NT2/D1 (cell line): ENCODE data around the gene B4GALNT4.
"Not testable (repeated sequence)": the region's sequence is repeated elsewhere in the genome, so short reads cannot be mapped to it uniquely, and the experiment has no call there.

Experiments used
- DNase-seq: peaks from one replicate; pipeline ENCODE4 v3.0.0-alpha.2; 2011; ENCODE audit warnings: low read depth, low spot score
- H3K27me3 ChIP-seq: 2 replicates; pipeline ENCODE4 v1.6.0; 2011; ENCODE audit warnings: mild to moderate bottlenecking; ENCODE audit not compliant: insufficient read length, insufficient read depth
- H3K36me3 ChIP-seq: 2 replicates; pipeline ENCODE4 v1.6.1; 2011; ENCODE audit warnings: mild to moderate bottlenecking, low read length, mixed read lengths; ENCODE audit not compliant: insufficient read depth, insufficient read length
- H3K4me1 ChIP-seq: 2 replicates; pipeline ENCODE4 v1.5.1; 2011; ENCODE audit not compliant: insufficient read depth, insufficient read length
- H3K4me3 ChIP-seq: 2 replicates; pipeline ENCODE4 v1.5.1; 2011; ENCODE audit warnings: low read depth; ENCODE audit not compliant: insufficient read length
- H3K9ac ChIP-seq: 2 replicates; pipeline ENCODE4 v1.6.0; 2011; ENCODE audit warnings: low read depth; ENCODE audit not compliant: insufficient read length
- H3K9me3 ChIP-seq: 2 replicates; pipeline ENCODE4 v1.5.1; 2011; ENCODE audit warnings: mild to moderate bottlenecking, low read length; ENCODE audit not compliant: insufficient read depth
- SUZ12 ChIP-seq: IDR thresholded peaks from 2 replicates; pipeline ENCODE4 v1.6.1; 2011; ENCODE audit not compliant: insufficient read length, insufficient read depth; ENCODE audit errors: extremely low read depth
- YY1 ChIP-seq: IDR thresholded peaks from 2 replicates; pipeline ENCODE4 v1.6.1; 2011; ENCODE audit not compliant: insufficient read length, insufficient read depth
- ZNF274 ChIP-seq: IDR thresholded peaks from 2 replicates; pipeline ENCODE4 v1.6.1; 2011; ENCODE audit warnings: mild to moderate bottlenecking, low read depth, low read length

Gene B4GALNT4

GRCh38 chr11:395866-396265 lies 26.6 kb downstream of the B4GALNT4 start:
- DNase-seq, result no peak
- Histone ChIP-seq H3K4me3 (no peak overlapping the region), H3K9ac (no peak overlapping the region), H3K27me3 (no peaks in the 10 kb centered on the region), H3K4me1 (peaks cover 22% of the 10 kb centered on the region), H3K9me3 (peaks cover 8% of the 10 kb centered on the region; the same call in 1 of the 2 replicates), H3K36me3 (no peaks in the 10 kb centered on the region)
- TF ChIP-seq ZNF274 (no peak), YY1 (no peak), SUZ12 (no peak)

GRCh38 chr11:396511-396947 lies 27.2 kb downstream of the B4GALNT4 start:
- H3K4me1 ChIP-seq, result peaks cover 22% of the 10 kb centered on the region
- H3K9me3 ChIP-seq, result peaks cover 8% of the 10 kb centered on the region; the same call in 1 of the 2 replicates
- no peak for DNase-seq
- no peaks in the 10 kb centered on the region for H3K27me3 ChIP-seq
- no peak overlapping the region for H3K4me3 ChIP-seq
- no peak overlapping the region for H3K9ac ChIP-seq
- no peaks in the 10 kb centered on the region for H3K36me3 ChIP-seq
- TF ChIP-seq YY1 (no peak), SUZ12 (no peak), ZNF274 (no peak)

GRCh38 chr11:396948-397548 lies 27.7 kb downstream of the B4GALNT4 start:
- DNase-seq, result no peak
- TF ChIP-seq YY1 (no peak), ZNF274 (no peak), SUZ12 (no peak)
- Histone ChIP-seq H3K4me3 (no peak overlapping the region), H3K4me1 (peaks cover 17% of the 10 kb centered on the region), H3K9me3 (peaks cover 8% of the 10 kb centered on the region; the same call in 1 of the 2 replicates), H3K9ac (no peak overlapping the region), H3K27me3 (no peaks in the 10 kb centered on the region), H3K36me3 (no peaks in the 10 kb centered on the region)

- Histone ChIP-seq H3K9ac (no peak overlapping the region), H3K4me1 (peaks cover 7% of the 10 kb centered on the region), H3K4me3 (no peak overlapping the region), H3K9me3 (peaks cover 8% of the 10 kb centered on the region; the same call in 1 of the 2 replicates), H3K36me3 (no peaks in the 10 kb centered on the region), H3K27me3 (no peaks in the 10 kb centered on the region)
- DNase-seq, result no peak
- TF ChIP-seq YY1 (no peak), SUZ12 (no peak), ZNF274 (no peak)
These were observed 29.5 kb downstream of the B4GALNT4 start for GRCh38 chr11:398826-399225.

GRCh38 chr11:399731-400211 lies 30.5 kb downstream of the B4GALNT4 start:
- Histone ChIP-seq H3K9ac (no peak overlapping the region), H3K9me3 (peaks cover 8% of the 10 kb centered on the region; the same call in 1 of the 2 replicates), H3K4me3 (no peak overlapping the region), H3K27me3 (no peaks in the 10 kb centered on the region), H3K4me1 (peaks cover 3% of the 10 kb centered on the region), H3K36me3 (no peaks in the 10 kb centered on the region)
- TF ChIP-seq SUZ12, result no peak
- TF ChIP-seq YY1, result no peak
- no peak for DNase-seq

GRCh38 chr11:400241-400689 lies 31.0 kb downstream of the B4GALNT4 start:
- no peak for DNase-seq
- Histone ChIP-seq H3K4me1 (peaks cover 4% of the 10 kb centered on the region), H3K36me3 (no peaks in the 10 kb centered on the region), H3K9ac (no peak overlapping the region), H3K9me3 (peaks cover 8% of the 10 kb centered on the region; the same call in 1 of the 2 replicates), H3K27me3 (no peaks in the 10 kb centered on the region), H3K4me3 (no peak overlapping the region)
- no peak for TF ChIP-seq YY1
- TF ChIP-seq ZNF274, result no peak
- no peak for TF ChIP-seq SUZ12

GRCh38 chr11:401196-401595 lies 31.9 kb downstream of the B4GALNT4 start:
- H3K27me3 ChIP-seq, H3K36me3 ChIP-seq, H3K4me3 ChIP-seq, H3K4me1 ChIP-seq, DNase-seq, H3K9ac ChIP-seq, H3K9me3 ChIP-seq: not testable (repeated sequence)
